PC-3 (cell line): ENCODE data around the gene TMEM117. TPM values are rescaled to one million over a fixed set of nuclear protein-coding genes. Genes with fewer than 3 reads are reported as not detected.

Experiments
- ATAC-seq: fragments of 200-7000 bp; cut with Tn5 transposase; 2 replicates; pipeline ENCODE4 v1.9.1; 2020; ENCODE audit warnings: mild to moderate bottlenecking, moderate library complexity
- BruUV-seq: library from RNA; stranded (reverse); fragments of 400-500 nt; replicated peaks from 2 replicates; lab custom pipeline; 2021; lab: Mats Ljungman, UMichigan
- CTCF ChIA-PET: fragments of 300-600 bp; sonication (Branson Sonifier 250); formaldehyde crosslinking; loops from one replicate; lab custom pipeline; 2022; ENCODE audit warnings: antibody characterized with exemption; lab: Charles Lee
- POLR2A ChIA-PET: fragments of 300-600 bp; sonication (Branson Sonifier 250); formaldehyde crosslinking; loops from one replicate; lab custom pipeline; 2022; ENCODE audit warnings: antibody characterized with exemption; ENCODE audit not compliant: unreplicated experiment; lab: Charles Lee
- DNase-seq: peaks from one replicate; pipeline ENCODE4 v3.0.0-alpha.2; 2015
- H2AFZ ChIP-seq: fragments of 300-600 bp; sonication (generic); 2 replicates; pipeline ENCODE4 v1.6.0; 2016; ENCODE audit warnings: antibody characterized with exemption, low read length
- H3F3A ChIP-seq: fragments of 300-600 bp; sonication (generic); one replicate; pipeline ENCODE4 v1.6.0; 2017; ENCODE audit warnings: antibody characterized with exemption, low read length, control low read depth, mild to moderate bottlenecking; ENCODE audit not compliant: unreplicated experiment
- H3K27ac ChIP-seq: fragments of 300-600 bp; sonication (generic); 2 replicates; pipeline ENCODE4 v1.5.1; 2016; ENCODE audit warnings: mild to moderate bottlenecking, low read length
- H3K27me3 ChIP-seq: fragments of 300-600 bp; sonication (generic); 2 replicates; pipeline ENCODE4 v1.6.1; 2016; ENCODE audit warnings: low read length, mixed read lengths
- H3K36me3 ChIP-seq: fragments of 300-600 bp; sonication (generic); 2 replicates; pipeline ENCODE4 v1.6.1; 2016; ENCODE audit warnings: low read depth, mixed run types, low read length, mixed read lengths
- H3K4me1 ChIP-seq: fragments of 300-600 bp; sonication (generic); 2 replicates; pipeline ENCODE4 v1.5.1; 2016; ENCODE audit warnings: low read length; ENCODE audit not compliant: insufficient read depth
- H3K4me2 ChIP-seq: fragments of 300-600 bp; sonication (generic); 2 replicates; pipeline ENCODE4 v1.6.0; 2016; ENCODE audit warnings: low read length
- H3K4me3 ChIP-seq: fragments of 300-600 bp; sonication (generic); 2 replicates; pipeline ENCODE4 v1.5.1; 2016; ENCODE audit warnings: mild to moderate bottlenecking, low read length, mixed read lengths
- H3K79me2 ChIP-seq: fragments of 300-600 bp; sonication (generic); 2 replicates; pipeline ENCODE4 v1.6.1; 2017; ENCODE audit warnings: low read length, mixed read lengths
- H3K9ac ChIP-seq: fragments of 300-600 bp; sonication (generic); 2 replicates; pipeline ENCODE4 v1.6.0; 2016; ENCODE audit warnings: mild to moderate bottlenecking, low read length
- H3K9me2 ChIP-seq: fragments of 300-600 bp; sonication (generic); replicated peaks from 2 replicates; pipeline ENCODE4 v1.6.1; 2016; ENCODE audit warnings: mixed run types, low read length, mixed read lengths
- H3K9me3 ChIP-seq: fragments of 300-600 bp; sonication (generic); 2 replicates; pipeline ENCODE4 v1.6.1; 2016; ENCODE audit warnings: low read length, mixed read lengths
- H4K20me1 ChIP-seq: fragments of 300-600 bp; sonication (generic); 2 replicates; pipeline ENCODE4 v1.6.1; 2016; ENCODE audit warnings: low read length, mixed read lengths
- CTCF ChIP-seq: fragments of 300-600 bp; sonication (generic); conservative IDR thresholded peaks from 2 replicates; pipeline ENCODE4 v1.5.1; 2017; ENCODE audit warnings: antibody characterized with exemption, low read depth, mild to moderate bottlenecking, low read length
- EZH2 ChIP-seq: fragments of 300-600 bp; sonication (generic); IDR thresholded peaks from one replicate; pipeline ENCODE4 v1.6.1; 2017; ENCODE audit warnings: antibody characterized with exemption, mild to moderate bottlenecking, low read length; ENCODE audit not compliant: unreplicated experiment
- EZH2phosphoT487 ChIP-seq: fragments of 300-600 bp; sonication (generic); IDR thresholded peaks from 2 replicates; pipeline ENCODE4 v1.6.1; 2018; ENCODE audit warnings: mild to moderate bottlenecking, antibody characterized with exemption, low read length, borderline replicate concordance
- intact Hi-C: fragments of 100-400 bp; cut with micrococcal nuclease; formaldehyde crosslinking; loops from 2 replicates; pipeline ENCODE4 v1.9.0; 2023
- total RNA-seq: library from RNA; depleted of rRNA; stranded (reverse); fragments of >200 nt; gene quantifications from 2 replicates; pipeline ENCODE4 v1.2.3, GENCODE V29; 2014

The TMEM117 gene
- total RNA-seq, 1 experiment from 2014 or later: 9.0 TPM

- no peaks in the 10 kb centered on the region for H3K36me3 ChIP-seq
- peak overlapping the region; percentile 35 for H3K4me2 ChIP-seq
- intact Hi-C loops: loop anchor here (1.0 to 10.0 kb wide), 2 partner anchors 58 to 317 kb away; no protein-coding TSS in a partner anchor
- ATAC-seq (peak; percentile 74), DNase-seq (peak; percentile 98)
- no peak overlapping the region for H3K4me3 ChIP-seq
- no peaks in the 10 kb centered on the region for H3F3A ChIP-seq
- no peaks in the 10 kb centered on the region for H4K20me1 ChIP-seq
- no peaks in the 10 kb centered on the region for H3K79me2 ChIP-seq
- H3K9me3 ChIP-seq: no peaks in the 10 kb centered on the region
- H3K27ac ChIP-seq: peak overlapping the region; percentile 16; the same call in 1 of the 2 replicates
- H3K27me3 ChIP-seq: no peaks in the 10 kb centered on the region
- POLR2A ChIA-PET: no interaction called here
- no peak overlapping the region for H2AFZ ChIP-seq
- no peak overlapping the region for H3K9ac ChIP-seq
- CTCF ChIA-PET: no interaction called here
- no TSS peak for BruUV-seq
- no peaks in the 10 kb centered on the region for H3K9me2 ChIP-seq
- TF ChIP-seq EZH2: no peak
- TF ChIP-seq CTCF: no peak
- TF ChIP-seq EZH2phosphoT487: no peak
- H3K4me1 ChIP-seq: peaks cover 34% of the 10 kb centered on the region
Measured at GRCh38 chr12:44372259-44372658, 536.4 kb downstream of the TMEM117 start.

GRCh38 chr12:44375694-44376093, 539.8 kb downstream of the TMEM117 start:
- CTCF ChIA-PET: no interaction called here
- Histone ChIP-seq H3K79me2 (no peaks in the 10 kb centered on the region), H4K20me1 (no peaks in the 10 kb centered on the region), H2AFZ (no peak overlapping the region), H3K4me2 (no peak overlapping the region), H3K9ac (no peak overlapping the region), H3K4me1 (peaks cover 22% of the 10 kb centered on the region), H3K36me3 (no peaks in the 10 kb centered on the region), H3K9me2 (no peaks in the 10 kb centered on the region), H3K27ac (no peak overlapping the region), H3K27me3 (no peaks in the 10 kb centered on the region), H3K9me3 (no peaks in the 10 kb centered on the region), H3F3A (no peaks in the 10 kb centered on the region), H3K4me3 (no peak overlapping the region)
- intact Hi-C loops: loop anchor here (10.0 kb wide), 1 partner anchor 321 kb away; no protein-coding TSS in a partner anchor
- ATAC-seq: no peak
- DNase-seq: no peak
- POLR2A ChIA-PET: no interaction called here
- no TSS peak for BruUV-seq
- TF ChIP-seq EZH2: no peak
- no peak for TF ChIP-seq CTCF
- TF ChIP-seq EZH2phosphoT487: no peak

GRCh38 chr12:44377443-44378187, 541.7 kb downstream of the TMEM117 start:
- DNase-seq: no peak
- intact Hi-C loops: loop anchor here (10.0 kb wide), 1 partner anchor 323 kb away; no protein-coding TSS in a partner anchor

More at GRCh38 chr12:44377443-44378187, 541.7 kb downstream of the TMEM117 start:
- H3K9me3 ChIP-seq: no peaks in the 10 kb centered on the region
- no peak overlapping the region for H3K9ac ChIP-seq
- H3K9me2 ChIP-seq: no peaks in the 10 kb centered on the region
- no peak overlapping the region for H2AFZ ChIP-seq
- H4K20me1 ChIP-seq: no peaks in the 10 kb centered on the region
- ATAC-seq: no peak
- ChIA-PET POLR2A (interaction anchor here (0.7 kb wide), 1 partner anchor 498 kb away, joined by 3 read pairs; no protein-coding TSS in a partner anchor), CTCF (interaction anchor here (0.6 kb wide), 1 partner anchor 64 kb away, joined by 4 read pairs; no protein-coding TSS in a partner anchor)
- no peak overlapping the region for H3K4me3 ChIP-seq
- H3K4me2 ChIP-seq: no peak overlapping the region
- TF ChIP-seq EZH2: no peak
- TF ChIP-seq CTCF: no peak
- TF ChIP-seq EZH2phosphoT487: no peak
- no peaks in the 10 kb centered on the region for H3K79me2 ChIP-seq
- BruUV-seq: no TSS peak
- peaks cover 8% of the 10 kb centered on the region for H3K4me1 ChIP-seq
- no peaks in the 10 kb centered on the region for H3K27me3 ChIP-seq
- H3F3A ChIP-seq: no peaks in the 10 kb centered on the region
- no peak overlapping the region for H3K27ac ChIP-seq
- H3K36me3 ChIP-seq: no peaks in the 10 kb centered on the region
